Muscle layer of colon (tissue), 2 donors: ENCODE measurements around the gene NOS3.

Experiments
- H3K27ac ChIP-seq: one replicate; pipeline ENCODE4 v1.7.0; 2013; ENCODE audit warnings: low read depth, mild to moderate bottlenecking, low read length, moderate library complexity
- H3K27me3 ChIP-seq, 2 donors: one replicate each; pipeline ENCODE4 v1.7.0; 2013; ENCODE audit warnings: low read length in 2 of 2, mild to moderate bottlenecking in 2 of 2; ENCODE audit not compliant: insufficient read depth in 2 of 2, control insufficient read depth in 1 of 2
- H3K36me3 ChIP-seq: one replicate; pipeline ENCODE4 v1.7.0; 2013; ENCODE audit warnings: mild to moderate bottlenecking, low read length; ENCODE audit not compliant: insufficient read depth
- H3K4me1 ChIP-seq: one replicate; pipeline ENCODE4 v1.7.0; 2013; ENCODE audit warnings: mild to moderate bottlenecking, low read length; ENCODE audit not compliant: insufficient read depth
- H3K4me3 ChIP-seq, 2 donors: one replicate each; pipeline ENCODE4 v1.7.0; 2013; ENCODE audit warnings: low read length in 2 of 2, low read depth in 1 of 2, mild to moderate bottlenecking in 1 of 2, moderate library complexity in 1 of 2
- H3K9ac ChIP-seq: one replicate; pipeline ENCODE4 v1.7.0; 2013; ENCODE audit warnings: low read length
- H3K9me3 ChIP-seq: one replicate; pipeline ENCODE4 v1.7.0; 2013; ENCODE audit warnings: mild to moderate bottlenecking, low read length
- donor health status: abdominal sarcoma.
- donor health status: Adenocarcinoma of cecum.

The NOS3 gene

DNA sequence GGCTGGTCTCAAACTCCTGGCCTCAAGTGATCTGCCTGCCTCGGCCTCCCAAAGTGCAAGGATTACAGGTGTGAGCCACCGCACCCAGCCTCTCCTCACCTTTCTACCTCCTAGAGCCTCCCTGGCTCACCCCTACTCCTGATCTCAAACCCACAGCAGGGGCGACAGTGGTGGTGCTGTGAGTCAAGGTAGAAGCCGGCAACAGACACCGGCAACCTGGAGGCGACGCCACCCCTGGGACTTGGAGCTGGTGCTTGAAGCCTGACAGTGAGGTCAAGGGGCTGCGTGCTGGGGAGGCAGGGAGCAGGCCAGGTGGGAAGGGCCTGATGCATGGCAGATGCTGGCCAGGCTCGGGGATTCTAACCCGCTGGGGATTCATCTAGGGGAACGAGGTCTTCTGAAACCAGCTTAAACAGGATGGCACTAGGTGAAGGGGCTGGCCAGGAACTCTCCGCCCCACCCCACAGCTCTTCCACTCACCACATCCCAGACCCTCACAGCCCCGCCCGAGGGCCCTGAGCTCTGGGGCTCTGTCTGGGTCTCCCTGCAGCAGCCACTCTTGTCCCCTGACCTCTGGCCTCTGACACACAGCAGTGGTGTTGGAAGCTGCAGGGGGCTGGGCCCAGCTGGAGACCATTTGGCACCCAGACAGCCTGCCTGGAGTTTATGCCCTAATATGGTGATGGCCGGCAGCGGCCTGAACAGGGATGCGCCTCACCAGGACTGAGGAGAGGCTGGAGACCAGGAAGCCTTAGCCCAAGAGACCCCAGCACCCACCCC, 29.1 kb upstream of the NOS3 start:
- H3K4me3 ChIP-seq, result no peak overlapping the region
- H3K4me1 ChIP-seq, result peaks cover 58% of the 10 kb centered on the region
- H3K9ac ChIP-seq, result peak overlapping the region; percentile 34
- H3K27me3 ChIP-seq, result no peaks in the 10 kb centered on the region
- no peaks in the 10 kb centered on the region for H3K36me3 ChIP-seq
- H3K9me3 ChIP-seq, result no peaks in the 10 kb centered on the region
- peak overlapping the region; percentile 89 for H3K27ac ChIP-seq

DNA sequence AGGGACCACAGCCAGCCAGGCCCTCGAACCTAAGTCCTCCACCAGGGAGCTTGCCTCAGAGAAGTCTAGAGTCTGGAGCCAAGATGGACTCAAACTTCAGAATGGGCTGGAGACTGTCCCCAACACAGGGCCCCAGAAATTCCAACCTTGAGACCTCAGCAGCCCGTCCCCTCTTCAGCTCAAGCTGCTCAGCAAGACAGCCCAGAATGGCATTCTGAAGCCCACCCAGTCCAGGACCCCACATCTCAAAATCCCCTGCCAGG, 28.6 kb upstream of the NOS3 start:
- Histone ChIP-seq H3K27me3 (no peaks in the 10 kb centered on the region), H3K36me3 (no peaks in the 10 kb centered on the region), H3K27ac (peak overlapping the region; percentile 89), H3K4me3 (no peak overlapping the region), H3K4me1 (peaks cover 60% of the 10 kb centered on the region), H3K9me3 (no peaks in the 10 kb centered on the region), H3K9ac (peak overlapping the region; percentile 34)

DNA sequence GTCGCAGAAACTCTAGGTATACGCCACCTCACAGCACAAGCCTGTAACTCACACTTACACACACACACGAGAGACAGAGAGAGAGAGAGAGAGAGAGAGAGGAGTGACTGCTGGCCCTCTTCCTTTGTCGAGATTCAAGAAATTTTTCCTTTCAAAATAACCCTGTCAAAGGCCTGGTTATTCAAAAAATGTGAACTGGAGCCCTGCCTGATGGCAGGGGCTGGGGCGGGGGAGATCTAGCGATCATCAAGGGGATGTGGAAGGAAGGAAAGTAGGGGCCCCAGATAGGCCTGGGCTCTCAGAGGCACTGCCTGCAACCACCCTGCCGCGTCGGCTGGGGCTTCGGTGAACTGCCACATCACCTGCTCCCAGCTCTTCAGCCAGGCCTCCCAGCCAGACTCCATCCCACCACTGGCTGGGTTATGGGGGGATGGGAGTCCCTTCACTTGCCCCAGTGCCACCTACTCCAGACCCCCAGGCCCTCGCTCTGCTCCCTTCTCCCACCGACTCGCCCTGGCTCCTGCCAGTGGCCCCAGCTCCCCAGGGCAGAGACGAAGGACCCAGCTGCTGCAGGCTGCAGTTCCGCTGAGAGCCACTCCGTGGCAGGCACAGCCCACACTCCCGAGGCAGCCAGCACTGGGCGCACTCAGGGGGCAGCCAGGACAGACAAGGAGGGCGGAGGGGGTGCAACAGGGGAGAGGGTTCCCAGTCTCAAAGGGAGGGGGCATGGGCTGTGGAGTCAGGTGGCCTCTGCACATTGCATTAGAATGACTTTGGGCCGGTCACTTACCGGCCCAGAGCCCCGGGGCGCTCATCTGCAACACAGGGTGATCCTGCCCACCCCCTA, 28.0 kb upstream of the NOS3 start:
- Histone ChIP-seq H3K27ac (peak overlapping the region; percentile 89), H3K9me3 (no peaks in the 10 kb centered on the region), H3K4me1 (peaks cover 61% of the 10 kb centered on the region), H3K27me3 (no peaks in the 10 kb centered on the region), H3K9ac (peak overlapping the region; percentile 34), H3K4me3 (no peak overlapping the region), H3K36me3 (no peaks in the 10 kb centered on the region)

DNA sequence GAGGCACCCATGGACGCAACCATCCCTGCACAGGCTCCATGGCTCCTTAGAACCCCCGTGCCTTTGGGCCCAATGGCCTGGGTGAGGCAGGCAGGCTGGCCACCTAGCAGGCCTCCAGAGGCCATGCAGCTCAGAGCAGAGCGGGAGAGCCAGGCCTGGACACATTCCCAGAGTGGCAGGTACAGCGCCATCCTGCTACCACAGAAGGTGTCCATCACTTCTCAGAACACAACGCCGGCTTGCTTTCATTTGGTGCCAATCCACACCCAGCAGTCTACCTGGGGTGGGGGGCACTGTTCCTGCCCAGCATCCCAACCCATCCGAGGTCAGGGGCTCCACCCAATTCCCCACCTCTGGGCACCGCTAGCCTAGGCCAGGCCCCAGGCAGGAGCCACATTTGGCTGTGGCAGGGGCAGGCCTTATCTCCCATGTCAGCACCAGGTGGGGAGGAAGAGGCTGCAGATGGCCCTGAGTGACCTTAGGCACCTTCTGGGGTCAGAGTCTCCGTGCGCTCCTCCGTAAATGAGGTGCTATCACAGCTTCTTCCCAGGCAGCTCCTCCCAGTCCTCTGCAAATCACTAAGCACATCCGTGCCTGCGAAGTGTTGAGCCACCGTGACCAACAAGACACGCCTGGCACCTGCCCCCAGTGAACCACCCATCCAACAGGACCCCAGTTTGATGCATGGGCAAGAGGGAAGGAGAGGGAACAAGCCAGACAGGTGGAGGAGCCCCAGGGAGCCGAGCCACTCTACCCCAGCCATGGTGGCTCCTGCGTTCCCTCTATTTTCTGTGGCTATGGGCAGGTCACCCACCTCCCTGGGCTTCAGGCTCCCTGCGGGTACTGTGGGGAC, 26.9 kb upstream of the NOS3 start:
- no peaks in the 10 kb centered on the region for H3K27me3 ChIP-seq
- no peak overlapping the region for H3K9ac ChIP-seq
- H3K9me3 ChIP-seq, result no peaks in the 10 kb centered on the region
- H3K4me3 ChIP-seq, result no peak overlapping the region
- no peaks in the 10 kb centered on the region for H3K36me3 ChIP-seq
- peaks cover 73% of the 10 kb centered on the region for H3K4me1 ChIP-seq
- peak overlapping the region; percentile 89 for H3K27ac ChIP-seq

DNA sequence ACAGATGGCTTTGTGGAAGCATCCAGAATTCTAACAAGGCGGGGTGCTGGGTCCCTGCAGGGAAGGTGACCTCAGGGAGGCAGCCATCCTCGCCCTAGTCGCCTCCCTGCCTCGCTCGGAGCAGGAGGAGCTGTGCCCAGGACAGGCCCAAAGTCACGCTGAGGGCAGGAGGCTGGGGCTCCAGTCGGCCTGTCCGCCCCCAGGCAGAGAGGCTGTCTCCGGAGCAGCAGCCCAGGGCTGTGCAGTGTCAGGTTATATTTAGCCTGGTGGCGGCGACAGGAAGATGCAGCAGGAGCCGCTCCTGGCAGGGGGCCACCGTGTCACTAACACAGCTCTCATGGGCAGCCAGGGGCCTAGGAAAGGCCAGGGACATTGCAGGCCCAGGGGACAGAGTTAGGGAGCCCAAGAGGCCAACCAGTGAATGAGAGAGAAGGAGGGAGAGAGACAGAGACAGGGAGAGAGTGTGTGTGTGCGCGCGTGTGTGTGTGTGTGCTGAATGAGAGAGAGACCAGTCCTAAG, 26.2 kb upstream of the NOS3 start:
- Histone ChIP-seq H3K27ac (peak overlapping the region; percentile 89), H3K9ac (no peak overlapping the region), H3K4me3 (peak overlapping the region in 1 of 2 donors; percentile 23), H3K9me3 (no peaks in the 10 kb centered on the region), H3K36me3 (no peaks in the 10 kb centered on the region), H3K27me3 (no peaks in the 10 kb centered on the region), H3K4me1 (peaks cover 80% of the 10 kb centered on the region)

DNA sequence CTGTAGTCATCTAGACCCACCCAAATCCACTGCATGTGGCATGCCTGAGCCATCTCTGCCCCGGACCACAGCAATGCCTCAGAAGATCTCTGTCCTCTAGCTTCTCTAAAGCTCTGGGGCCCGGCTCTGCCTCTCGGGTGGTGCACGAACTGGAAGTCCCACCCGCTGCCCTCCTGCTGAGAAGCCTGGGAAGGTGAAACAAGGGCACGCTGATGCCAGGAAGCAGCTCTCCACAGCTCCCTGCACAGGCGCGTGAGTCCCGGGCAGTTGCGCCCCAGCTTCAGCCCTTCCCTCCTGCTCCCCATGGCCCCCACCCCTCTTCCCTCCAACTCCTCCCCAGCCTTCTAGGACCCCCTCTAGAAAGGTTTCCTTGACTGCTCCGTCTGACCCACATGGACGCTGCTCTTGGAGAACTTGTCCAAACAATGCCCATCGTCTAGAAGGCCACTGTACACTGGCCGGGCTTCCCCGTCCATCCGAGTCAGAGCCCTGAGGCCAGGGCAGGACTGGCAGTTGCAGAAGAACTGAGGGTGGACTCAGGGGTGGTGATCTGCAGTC, 25.5 kb upstream of the NOS3 start:
- H3K27ac ChIP-seq, result peak overlapping the region; percentile 89
- H3K9me3 ChIP-seq, result no peaks in the 10 kb centered on the region
- H3K36me3 ChIP-seq, result no peaks in the 10 kb centered on the region
- H3K27me3 ChIP-seq, result no peaks in the 10 kb centered on the region
- H3K9ac ChIP-seq, result no peak overlapping the region
- peak overlapping the region in 1 of 2 donors; percentile 23 for H3K4me3 ChIP-seq
- H3K4me1 ChIP-seq, result peaks cover 86% of the 10 kb centered on the region

DNA sequence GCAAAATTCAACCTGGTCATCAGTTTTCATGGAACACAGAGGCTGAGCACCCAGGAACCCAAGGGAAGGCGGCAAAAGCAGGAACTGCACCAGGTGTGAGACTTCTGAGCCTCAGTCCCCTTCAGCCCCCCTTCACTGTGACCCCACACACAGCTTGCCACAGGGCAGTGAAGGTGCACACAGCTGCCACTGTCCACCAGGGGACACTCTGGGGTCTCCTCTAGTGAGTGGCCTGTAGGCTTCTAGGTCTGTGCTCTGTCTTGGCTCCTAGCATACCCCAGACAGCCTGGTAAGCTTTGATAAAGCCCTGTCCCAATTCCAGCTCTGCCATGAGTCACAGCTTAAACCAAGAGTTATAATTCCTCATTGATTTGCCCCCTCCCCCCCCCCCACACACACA, 24.8 kb upstream of the NOS3 start:
- no peak overlapping the region for H3K4me3 ChIP-seq
- no peaks in the 10 kb centered on the region for H3K36me3 ChIP-seq
- H3K9ac ChIP-seq, result no peak overlapping the region
- H3K4me1 ChIP-seq, result peaks cover 92% of the 10 kb centered on the region
- H3K27me3 ChIP-seq, result no peaks in the 10 kb centered on the region
- H3K9me3 ChIP-seq, result no peaks in the 10 kb centered on the region
- H3K27ac ChIP-seq, result peak overlapping the region; percentile 89

DNA sequence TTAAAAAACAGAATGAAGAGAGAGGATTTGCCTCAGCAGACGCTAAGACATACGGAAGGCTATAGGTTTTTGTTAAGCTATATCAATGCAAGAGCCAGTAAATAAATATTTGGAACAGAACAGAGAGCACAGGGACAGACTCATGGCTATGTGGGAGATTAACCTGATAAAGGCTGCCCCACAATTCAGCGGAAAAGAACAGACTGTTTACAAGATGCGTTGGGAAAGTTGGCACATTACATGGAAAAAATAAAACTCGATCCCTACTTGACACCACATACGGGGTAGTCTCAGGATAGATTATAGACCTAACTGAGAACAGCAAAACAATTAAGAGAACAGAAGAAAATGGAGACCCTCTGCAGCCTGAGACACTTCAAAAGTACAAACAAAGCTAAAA, 23.5 kb upstream of the NOS3 start:
- H3K27me3 ChIP-seq, result no peaks in the 10 kb centered on the region
- H3K36me3 ChIP-seq, result no peaks in the 10 kb centered on the region
- H3K4me1 ChIP-seq, result peaks cover 94% of the 10 kb centered on the region
- H3K9ac ChIP-seq, result no peak overlapping the region
- H3K4me3 ChIP-seq, result no peak overlapping the region
- no peaks in the 10 kb centered on the region for H3K9me3 ChIP-seq
- peak overlapping the region; percentile 41 for H3K27ac ChIP-seq

DNA sequence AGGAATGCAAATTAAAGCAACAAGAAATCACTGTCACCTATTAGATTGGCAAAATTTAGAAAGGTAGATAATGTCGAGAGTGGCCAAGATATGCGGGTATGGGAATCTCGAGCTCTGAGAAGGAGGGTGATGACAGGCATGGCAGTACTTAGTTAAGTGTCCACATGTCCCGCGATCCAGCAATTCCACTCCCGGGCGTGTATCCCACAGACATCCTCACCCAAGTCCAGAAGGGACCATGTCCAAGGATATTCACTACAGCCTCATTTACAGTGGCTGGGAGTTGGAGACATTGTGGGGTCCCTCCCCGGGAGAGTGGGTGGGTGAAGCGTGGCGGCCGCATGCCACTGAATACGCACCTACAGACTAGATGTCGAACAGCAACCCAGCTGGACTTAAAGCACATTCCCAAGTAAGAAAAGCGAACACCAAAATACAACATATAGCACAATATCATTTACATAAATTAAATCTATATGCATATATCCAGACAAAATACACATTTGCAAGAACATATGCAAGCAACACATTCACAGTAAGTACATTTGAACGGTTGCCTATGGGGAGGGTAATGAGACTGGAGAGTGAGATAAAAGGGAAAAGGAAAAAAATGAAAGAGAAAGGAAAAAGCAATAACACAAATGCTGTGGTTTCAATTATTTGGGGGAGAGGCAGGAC, 22.6 kb upstream of the NOS3 start:
- no peaks in the 10 kb centered on the region for H3K9me3 ChIP-seq
- no peaks in the 10 kb centered on the region for H3K36me3 ChIP-seq
- peak overlapping the region; percentile 79 for H3K27ac ChIP-seq
- H3K9ac ChIP-seq, result no peak overlapping the region
- H3K4me1 ChIP-seq, result peaks cover 94% of the 10 kb centered on the region
- no peak overlapping the region for H3K4me3 ChIP-seq
- H3K27me3 ChIP-seq, result no peaks in the 10 kb centered on the region

DNA sequence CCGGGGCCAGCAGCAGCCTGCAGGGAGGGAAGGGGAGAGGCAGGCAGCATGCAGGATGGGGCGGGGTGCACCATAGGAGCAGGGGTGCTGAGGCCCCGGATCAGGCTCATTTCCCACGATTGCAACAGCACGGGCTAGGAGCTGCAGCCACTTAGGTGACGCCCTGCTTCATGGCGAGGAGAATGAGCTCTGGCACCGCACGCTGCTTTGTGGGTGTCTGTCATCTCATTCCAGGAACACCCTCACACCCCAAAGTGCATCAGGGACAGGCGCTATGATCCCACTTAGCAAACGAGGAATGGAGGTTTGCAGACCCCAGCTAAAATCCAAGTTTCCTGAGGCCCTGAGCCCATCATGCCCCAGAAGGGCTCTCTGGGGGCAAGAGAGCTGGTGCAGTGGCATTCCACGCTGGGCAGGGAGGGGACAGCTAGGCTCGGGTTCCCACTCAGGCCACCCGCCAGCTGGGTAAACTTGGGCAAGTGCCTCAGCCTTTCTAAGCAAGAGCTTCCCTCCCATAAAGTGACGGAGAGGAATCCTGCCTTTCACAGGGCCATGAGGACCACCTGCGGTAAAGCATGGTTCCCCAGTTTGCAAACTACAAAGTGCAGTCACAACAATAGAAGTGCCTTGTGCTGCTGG, 22.0 kb upstream of the NOS3 start:
- Histone ChIP-seq H3K4me1 (peaks cover 94% of the 10 kb centered on the region), H3K27ac (peak overlapping the region; percentile 79), H3K4me3 (peak overlapping the region in 1 of 2 donors; percentile 39), H3K36me3 (no peaks in the 10 kb centered on the region), H3K9ac (peak overlapping the region; percentile 53), H3K9me3 (no peaks in the 10 kb centered on the region), H3K27me3 (no peaks in the 10 kb centered on the region)
